ENCODE results near the gene CC2D1A. TPM values are rescaled to one million over a fixed set of nuclear protein-coding genes. Genes with fewer than 3 reads are reported as not detected.
A peak's percentile ranks its signal among the peaks of the same experiment; 100 is the strongest.

CC2D1A gene
- total RNA-seq, 4 donors from 2014 or later = 97.4 to 235 (median 184) TPM

- Histone ChIP-seq H3K36me3 (no peaks in the 10 kb centered on the region), H3K27me3 (no peaks in the 10 kb centered on the region), H3K4me1 (peaks cover 0 to 24% (median 14%) of the 10 kb centered on the region in 4 donors), H3K4me3 (peak overlapping the region in 1 of 4 donors; percentile 73), H3K9me3 (no peaks in the 10 kb centered on the region), H3K27ac (peak overlapping the region in 1 of 4 donors; percentile 35)
- TF ChIP-seq, protein P1, sequence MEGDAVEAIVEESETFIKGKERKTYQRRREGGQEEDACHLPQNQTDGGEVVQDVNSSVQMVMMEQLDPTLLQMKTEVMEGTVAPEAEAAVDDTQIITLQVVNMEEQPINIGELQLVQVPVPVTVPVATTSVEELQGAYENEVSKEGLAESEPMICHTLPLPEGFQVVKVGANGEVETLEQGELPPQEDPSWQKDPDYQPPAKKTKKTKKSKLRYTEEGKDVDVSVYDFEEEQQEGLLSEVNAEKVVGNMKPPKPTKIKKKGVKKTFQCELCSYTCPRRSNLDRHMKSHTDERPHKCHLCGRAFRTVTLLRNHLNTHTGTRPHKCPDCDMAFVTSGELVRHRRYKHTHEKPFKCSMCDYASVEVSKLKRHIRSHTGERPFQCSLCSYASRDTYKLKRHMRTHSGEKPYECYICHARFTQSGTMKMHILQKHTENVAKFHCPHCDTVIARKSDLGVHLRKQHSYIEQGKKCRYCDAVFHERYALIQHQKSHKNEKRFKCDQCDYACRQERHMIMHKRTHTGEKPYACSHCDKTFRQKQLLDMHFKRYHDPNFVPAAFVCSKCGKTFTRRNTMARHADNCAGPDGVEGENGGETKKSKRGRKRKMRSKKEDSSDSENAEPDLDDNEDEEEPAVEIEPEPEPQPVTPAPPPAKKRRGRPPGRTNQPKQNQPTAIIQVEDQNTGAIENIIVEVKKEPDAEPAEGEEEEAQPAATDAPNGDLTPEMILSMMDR (IDR thresholded peaks at IDR 0.05) = no peak
- TF ChIP-seq POLR2A (IDR thresholded peaks at IDR 0.05) = no peak
- no peak for DNase-seq
These were observed 39.4 kb upstream of the CC2D1A start for GRCh38 chr19:13866463-13867046.

DNA sequence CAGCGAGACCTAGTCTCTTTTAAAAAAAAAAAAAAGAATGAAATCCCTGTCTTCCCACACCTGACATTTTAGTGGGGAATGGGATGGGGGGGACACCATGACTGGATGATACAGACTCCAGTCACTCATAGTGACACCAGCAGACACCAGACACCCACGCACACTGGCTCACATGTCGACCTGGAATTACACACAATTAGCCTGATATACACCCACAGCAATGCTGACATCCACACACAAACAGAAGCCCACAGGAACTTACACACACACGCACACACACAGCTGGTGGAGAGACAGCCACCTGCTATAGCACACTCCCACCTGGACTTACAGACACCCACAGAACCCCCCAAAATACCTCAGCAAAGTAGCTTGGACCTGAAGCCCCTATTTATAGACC lies 37.3 kb upstream of the CC2D1A start:
- no peaks in the 10 kb centered on the region for H3K36me3 ChIP-seq
- no peak for TF ChIP-seq POLR2A (IDR thresholded peaks at IDR 0.05)
- TF ChIP-seq, protein P1 (IDR thresholded peaks at IDR 0.05) = no peak
- H3K27me3 ChIP-seq = no peaks in the 10 kb centered on the region
- no peak overlapping the region for H3K4me3 ChIP-seq
- peaks cover 0 to 32% (median 11%) of the 10 kb centered on the region in 4 donors for H3K4me1 ChIP-seq
- no peak overlapping the region for H3K27ac ChIP-seq
- no peaks in the 10 kb centered on the region for H3K9me3 ChIP-seq
- no peak for DNase-seq

DNA sequence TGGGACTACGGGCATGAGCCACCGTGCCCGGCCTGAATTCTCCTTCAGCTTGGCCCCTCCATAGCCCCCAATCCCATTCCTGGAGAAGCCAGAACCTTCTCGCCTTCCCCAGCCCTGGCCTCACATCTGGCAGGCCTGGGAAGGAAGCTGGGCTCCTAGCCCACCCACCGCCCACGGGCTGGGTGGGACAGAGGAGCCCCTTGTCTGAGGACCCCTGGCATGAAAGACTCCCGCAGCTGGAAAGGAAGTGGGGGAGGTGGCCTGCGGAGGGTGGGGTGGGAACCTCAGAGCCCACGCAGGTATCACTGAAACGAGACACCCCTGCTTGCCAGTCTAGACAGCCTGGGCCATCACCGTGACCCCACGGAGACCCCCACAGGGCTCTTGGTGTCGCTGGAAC lies 36.7 kb upstream of the CC2D1A start:
- TF ChIP-seq, protein P1 (IDR thresholded peaks at IDR 0.05) = no peak
- no peak for TF ChIP-seq POLR2A (IDR thresholded peaks at IDR 0.05)

GRCh38 chr19:13870873-13871272 lies 35.1 kb upstream of the CC2D1A start:
- H3K27me3 ChIP-seq = no peaks in the 10 kb centered on the region
- no peak overlapping the region for H3K4me3 ChIP-seq
- H3K36me3 ChIP-seq = no peaks in the 10 kb centered on the region
- H3K27ac ChIP-seq = no peak overlapping the region
- peaks cover 0 to 19% (median 5%) of the 10 kb centered on the region in 4 donors for H3K4me1 ChIP-seq
- no peak for DNase-seq
- H3K9me3 ChIP-seq = no peaks in the 10 kb centered on the region
- TF ChIP-seq POLR2A (IDR thresholded peaks at IDR 0.05) = no peak
- TF ChIP-seq, protein P1 (IDR thresholded peaks at IDR 0.05) = no peak

More for the DNA sequence above, 36.7 kb upstream of the CC2D1A start:
- no peaks in the 10 kb centered on the region for H3K27me3 ChIP-seq
- no peak overlapping the region for H3K4me3 ChIP-seq
- no peak overlapping the region for H3K27ac ChIP-seq
- H3K4me1 ChIP-seq = peaks cover 0 to 30% (median 11%) of the 10 kb centered on the region in 4 donors
- H3K36me3 ChIP-seq = no peaks in the 10 kb centered on the region
- DNase-seq = no peak
- no peaks in the 10 kb centered on the region for H3K9me3 ChIP-seq

DNA sequence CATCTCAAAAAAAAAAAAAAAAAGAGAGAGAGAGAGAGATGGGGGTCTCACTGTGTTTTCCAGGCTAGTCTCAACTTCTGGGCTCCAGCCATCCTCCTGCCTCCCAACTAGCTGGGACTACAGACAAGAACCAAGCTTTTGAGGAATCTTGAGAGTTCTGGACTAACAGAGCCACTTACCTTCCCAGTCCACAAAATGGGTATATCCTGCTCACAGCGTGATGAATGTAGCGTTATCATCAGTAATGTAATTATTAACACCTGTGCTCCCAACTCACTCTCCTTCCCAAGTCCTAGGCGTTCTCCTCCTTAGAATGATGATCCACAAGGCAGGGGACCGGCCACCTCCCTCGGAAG lies 33.7 kb upstream of the CC2D1A start:
- H3K4me3 ChIP-seq = peak overlapping the region in 2 of 4 donors; percentile 53 to 54
- peaks cover 0 to 18% (median 0%) of the 10 kb centered on the region in 4 donors for H3K4me1 ChIP-seq
- no peak overlapping the region for H3K27ac ChIP-seq
- no peaks in the 10 kb centered on the region for H3K36me3 ChIP-seq
- no peaks in the 10 kb centered on the region for H3K27me3 ChIP-seq
- no peaks in the 10 kb centered on the region for H3K9me3 ChIP-seq
- TF ChIP-seq POLR2A (IDR thresholded peaks at IDR 0.05) = no peak
- TF ChIP-seq, protein P1 (IDR thresholded peaks at IDR 0.05) = no peak
- DNase-seq = no peak
